ENCODE measurements around the gene KCTD17.

The KCTD17 gene

DNA sequence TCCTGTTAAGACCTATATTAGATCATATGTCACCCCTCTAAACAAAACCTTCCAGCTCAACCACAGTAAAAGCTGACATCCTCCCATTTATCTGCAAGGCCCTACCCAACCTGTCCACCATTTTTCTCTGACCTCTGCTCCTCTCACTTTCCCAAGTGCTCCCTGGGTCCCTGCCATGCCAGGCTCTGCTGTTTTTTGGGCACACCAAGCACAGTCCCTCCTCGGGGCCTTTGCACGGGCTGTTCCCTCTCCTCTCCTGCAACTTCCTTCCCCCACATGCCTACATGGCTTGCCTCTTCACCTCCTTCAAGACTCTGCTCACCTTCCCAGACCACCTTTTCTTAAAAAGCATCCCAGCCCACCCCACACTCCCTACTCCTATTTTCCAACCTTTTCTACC lies 42.1 kb upstream of the KCTD17 start:
- Histone ChIP-seq H3K27ac (no peak overlapping the region), H3K9me3 (no peaks in the 10 kb centered on the region), H3K36me3 (peaks cover 0 to 5% (median 0%) of the 10 kb centered on the region in 3 donors), H3K27me3 (no peaks in the 10 kb centered on the region), H3K4me1 (peaks cover 0 to 6% (median 3%) of the 10 kb centered on the region in 4 donors), H3K4me3 (no peak overlapping the region)
- no peak for DNase-seq
- intact Hi-C loops (cut with DNase I; ENCODE audit: low total_unique reads), result no loop called here
- TF ChIP-seq, protein P1, sequence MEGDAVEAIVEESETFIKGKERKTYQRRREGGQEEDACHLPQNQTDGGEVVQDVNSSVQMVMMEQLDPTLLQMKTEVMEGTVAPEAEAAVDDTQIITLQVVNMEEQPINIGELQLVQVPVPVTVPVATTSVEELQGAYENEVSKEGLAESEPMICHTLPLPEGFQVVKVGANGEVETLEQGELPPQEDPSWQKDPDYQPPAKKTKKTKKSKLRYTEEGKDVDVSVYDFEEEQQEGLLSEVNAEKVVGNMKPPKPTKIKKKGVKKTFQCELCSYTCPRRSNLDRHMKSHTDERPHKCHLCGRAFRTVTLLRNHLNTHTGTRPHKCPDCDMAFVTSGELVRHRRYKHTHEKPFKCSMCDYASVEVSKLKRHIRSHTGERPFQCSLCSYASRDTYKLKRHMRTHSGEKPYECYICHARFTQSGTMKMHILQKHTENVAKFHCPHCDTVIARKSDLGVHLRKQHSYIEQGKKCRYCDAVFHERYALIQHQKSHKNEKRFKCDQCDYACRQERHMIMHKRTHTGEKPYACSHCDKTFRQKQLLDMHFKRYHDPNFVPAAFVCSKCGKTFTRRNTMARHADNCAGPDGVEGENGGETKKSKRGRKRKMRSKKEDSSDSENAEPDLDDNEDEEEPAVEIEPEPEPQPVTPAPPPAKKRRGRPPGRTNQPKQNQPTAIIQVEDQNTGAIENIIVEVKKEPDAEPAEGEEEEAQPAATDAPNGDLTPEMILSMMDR (IDR thresholded peaks at IDR 0.05), result no peak

DNA sequence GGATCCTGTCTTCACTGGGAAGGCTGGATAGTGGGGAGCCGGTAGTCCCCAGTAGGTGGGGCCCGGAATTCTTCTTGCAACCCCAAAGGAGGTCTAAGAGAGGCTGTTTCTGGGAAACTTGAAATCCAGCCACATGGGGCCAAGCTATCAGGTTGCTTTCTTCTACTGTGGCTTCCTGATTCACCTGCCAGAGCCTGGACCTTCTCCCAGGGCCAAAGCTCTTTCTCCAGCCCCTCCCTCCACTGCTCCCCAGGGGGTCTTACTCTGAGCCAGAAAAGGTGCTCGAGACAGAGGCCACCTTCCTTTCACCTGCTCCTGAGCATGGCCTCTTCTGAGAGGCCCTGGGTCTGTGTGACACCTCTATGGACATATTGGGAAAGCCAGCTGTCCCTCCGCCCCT lies 41.4 kb upstream of the KCTD17 start:
- DNase-seq, result no peak
- intact Hi-C loops (cut with DNase I; ENCODE audit: low total_unique reads), result no loop called here

DNA sequence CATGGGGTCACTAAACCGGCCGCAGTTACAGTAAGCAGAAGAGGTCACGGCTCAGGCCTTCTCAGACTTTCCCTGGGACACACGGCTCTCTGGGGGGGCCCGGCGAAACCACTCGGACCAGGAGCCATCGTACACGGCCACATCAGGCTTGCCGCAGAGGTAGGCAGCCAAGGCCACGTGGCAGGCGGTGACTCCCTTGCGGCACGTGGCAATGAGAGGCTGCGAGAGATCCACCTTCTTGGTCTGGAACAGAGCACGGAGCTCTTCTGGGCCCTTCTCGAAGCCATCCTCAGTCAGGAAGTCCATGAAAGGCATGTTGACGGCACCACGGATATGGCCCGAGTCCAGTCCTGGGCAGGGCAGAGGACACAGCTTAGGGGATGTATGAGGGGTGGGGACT lies 40.6 kb upstream of the KCTD17 start:
- H3K4me3 ChIP-seq, result no peak overlapping the region
- TF ChIP-seq, protein P1 (IDR thresholded peaks at IDR 0.05), result no peak
- H3K9me3 ChIP-seq, result no peaks in the 10 kb centered on the region
- intact Hi-C loops (cut with DNase I; ENCODE audit: low total_unique reads), result no loop called here
- H3K27me3 ChIP-seq, result no peaks in the 10 kb centered on the region
- H3K27ac ChIP-seq, result no peak overlapping the region
- H3K4me1 ChIP-seq, result peaks cover 0 to 6% (median 3%) of the 10 kb centered on the region in 4 donors
- H3K36me3 ChIP-seq, result peaks cover 0 to 5% (median 0%) of the 10 kb centered on the region in 3 donors
- no peak for DNase-seq

More for the DNA sequence above, 41.4 kb upstream of the KCTD17 start:
- no peaks in the 10 kb centered on the region for H3K9me3 ChIP-seq
- peaks cover 0 to 6% (median 3%) of the 10 kb centered on the region in 4 donors for H3K4me1 ChIP-seq
- TF ChIP-seq, protein P1 (IDR thresholded peaks at IDR 0.05), result no peak
- H3K27ac ChIP-seq, result no peak overlapping the region
- no peaks in the 10 kb centered on the region for H3K27me3 ChIP-seq
- peaks cover 0 to 5% (median 0%) of the 10 kb centered on the region in 3 donors for H3K36me3 ChIP-seq
- H3K4me3 ChIP-seq, result no peak overlapping the region

DNA sequence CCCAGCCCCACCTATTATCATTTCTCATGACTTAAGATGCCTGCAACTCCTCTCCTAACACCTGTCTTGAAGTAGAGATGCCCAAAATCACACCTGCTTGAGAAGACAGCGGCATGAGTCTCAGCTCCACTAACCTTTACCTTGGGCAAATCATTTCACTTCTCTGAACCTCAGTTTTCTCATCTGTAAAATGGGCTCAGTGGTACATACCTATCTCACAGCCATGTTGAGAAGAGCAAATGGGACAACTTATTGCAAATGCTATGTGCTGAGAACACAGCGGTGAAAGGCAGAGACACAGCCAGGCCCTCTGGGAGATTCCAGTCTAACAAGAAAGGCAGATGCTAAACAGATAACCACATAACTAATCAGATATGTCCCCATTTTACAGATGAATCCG lies 40.1 kb upstream of the KCTD17 start:
- peaks cover 0 to 5% (median 0%) of the 10 kb centered on the region in 3 donors for H3K36me3 ChIP-seq
- intact Hi-C loops (cut with DNase I; ENCODE audit: low total_unique reads), result no loop called here
- TF ChIP-seq, protein P1 (IDR thresholded peaks at IDR 0.05), result no peak
- no peak for DNase-seq
- no peaks in the 10 kb centered on the region for H3K27me3 ChIP-seq
- no peak overlapping the region for H3K27ac ChIP-seq
- H3K4me1 ChIP-seq, result peaks cover 0 to 6% (median 3%) of the 10 kb centered on the region in 4 donors
- no peaks in the 10 kb centered on the region for H3K9me3 ChIP-seq
- H3K4me3 ChIP-seq, result no peak overlapping the region

DNA sequence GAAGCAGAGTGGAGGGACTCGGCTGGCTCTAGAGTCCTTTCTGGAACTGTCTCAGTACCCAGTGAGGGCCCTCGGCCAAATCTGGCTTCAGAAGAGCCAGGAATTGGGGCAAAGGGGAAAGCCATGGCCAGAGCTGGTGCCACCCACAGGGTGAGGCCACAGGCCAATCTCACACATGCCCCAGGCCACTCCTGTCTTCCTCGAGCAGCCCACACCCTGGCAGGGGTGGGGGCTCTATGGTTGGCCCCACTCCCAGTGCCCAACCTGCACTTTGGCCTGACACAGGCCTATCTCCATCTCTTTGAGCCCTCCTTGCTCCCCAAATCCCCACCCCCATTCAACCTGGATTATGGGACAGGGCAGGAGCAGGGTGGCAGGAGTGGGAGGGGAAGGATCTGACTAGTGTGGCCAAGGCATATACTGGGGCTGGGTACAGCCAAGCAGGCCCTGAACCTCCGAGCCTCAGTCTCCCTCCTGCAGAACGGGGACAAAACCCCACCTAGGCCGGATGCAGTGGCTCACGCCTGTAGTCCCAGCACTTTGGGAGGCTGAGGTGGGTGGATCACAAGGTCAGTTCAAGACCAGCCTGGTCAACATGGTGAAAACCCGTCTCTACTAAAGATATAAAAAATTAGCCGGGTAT lies 39.2 kb upstream of the KCTD17 start:
- Histone ChIP-seq H3K4me3 (no peak overlapping the region), H3K27me3 (no peaks in the 10 kb centered on the region), H3K9me3 (no peaks in the 10 kb centered on the region), H3K4me1 (peaks cover 0 to 14% (median 9%) of the 10 kb centered on the region in 4 donors), H3K36me3 (peaks cover 0 to 13% (median 0%) of the 10 kb centered on the region in 3 donors), H3K27ac (no peak overlapping the region)
- DNase-seq, result no peak
- intact Hi-C loops (cut with DNase I; ENCODE audit: low total_unique reads), result no loop called here
- TF ChIP-seq, protein P1 (IDR thresholded peaks at IDR 0.05), result no peak
